ENCODE results near the gene CCDC159. TPM values are rescaled to one million over a fixed set of nuclear protein-coding genes. Genes with fewer than 3 reads are reported as not detected.

Gene CCDC159
- total and polyA plus RNA-seq, 2 of the 13 experiments (the other 11 are each of a cell fraction or from before 2014, with no cell fraction given): 1.7 to 6.3 TPM

DNA sequence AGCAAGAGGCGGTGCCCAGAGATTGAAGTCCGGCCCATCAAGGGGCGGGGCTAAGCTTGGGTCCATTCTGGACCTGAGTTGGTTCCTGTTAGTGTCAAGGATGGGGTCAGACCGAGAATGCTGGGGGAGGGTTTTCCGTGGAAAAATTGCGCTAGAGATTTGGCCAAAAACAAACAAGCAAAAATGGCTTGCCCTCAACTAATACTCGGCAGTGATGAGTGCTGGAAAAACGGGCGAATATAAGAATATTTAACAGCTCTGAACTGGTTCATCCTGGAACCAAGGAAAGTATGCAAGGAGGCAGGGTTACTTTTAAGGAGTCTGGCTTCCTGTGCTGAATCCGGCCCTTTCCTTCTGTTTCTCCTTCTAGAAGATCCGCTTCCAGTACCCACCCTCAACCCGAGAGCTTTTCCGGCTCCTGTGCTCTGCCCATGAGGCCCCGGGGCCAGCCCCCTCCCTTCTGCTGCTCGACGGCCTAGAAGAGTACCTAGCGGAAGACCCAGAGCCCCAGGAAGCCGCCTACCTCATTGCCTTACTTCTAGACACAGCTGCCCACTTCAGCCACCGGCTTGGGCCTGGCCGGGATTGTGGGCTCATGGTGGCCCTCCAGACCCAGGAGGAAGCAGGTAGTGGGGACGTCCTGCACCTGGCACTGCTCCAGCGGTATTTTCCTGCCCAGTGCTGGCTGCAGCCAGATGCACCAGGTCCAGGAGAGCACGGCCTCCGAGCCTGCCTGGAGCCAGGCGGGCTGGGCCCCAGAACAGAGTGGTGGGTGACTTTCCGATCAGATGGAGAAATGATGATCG, 29.0 kb downstream of the CCDC159 start (continued):
- peak; percentile 23; the same call in 1 of the 2 replicates for TF ChIP-seq ZNF891 (CRISPR knock-in tag; IDR thresholded peaks at IDR 0.05)
- peak; percentile 82; the same call in 1 of the 2 replicates for TF ChIP-seq PAWR (CRISPR knock-in tag; IDR thresholded peaks at IDR 0.05; ENCODE audit: borderline replicate concordance)
- no peak for TF ChIP-seq PREB (CRISPR knock-in tag; IDR thresholded peaks at IDR 0.05)
- no peak for TF ChIP-seq SNAI1 (CRISPR knock-in tag; IDR thresholded peaks at IDR 0.05; ENCODE audit: borderline replicate concordance)
- no peak; the same call in 1 of the 2 replicates for TF ChIP-seq ZNF660 (CRISPR knock-in tag; IDR thresholded peaks at IDR 0.05; ENCODE audit: borderline replicate concordance, low read depth)
- no peak for TF ChIP-seq MYC (CRISPR knock-in tag; IDR thresholded peaks at IDR 0.05; ENCODE audit: borderline replicate concordance)
- TF ChIP-seq, protein P1, sequence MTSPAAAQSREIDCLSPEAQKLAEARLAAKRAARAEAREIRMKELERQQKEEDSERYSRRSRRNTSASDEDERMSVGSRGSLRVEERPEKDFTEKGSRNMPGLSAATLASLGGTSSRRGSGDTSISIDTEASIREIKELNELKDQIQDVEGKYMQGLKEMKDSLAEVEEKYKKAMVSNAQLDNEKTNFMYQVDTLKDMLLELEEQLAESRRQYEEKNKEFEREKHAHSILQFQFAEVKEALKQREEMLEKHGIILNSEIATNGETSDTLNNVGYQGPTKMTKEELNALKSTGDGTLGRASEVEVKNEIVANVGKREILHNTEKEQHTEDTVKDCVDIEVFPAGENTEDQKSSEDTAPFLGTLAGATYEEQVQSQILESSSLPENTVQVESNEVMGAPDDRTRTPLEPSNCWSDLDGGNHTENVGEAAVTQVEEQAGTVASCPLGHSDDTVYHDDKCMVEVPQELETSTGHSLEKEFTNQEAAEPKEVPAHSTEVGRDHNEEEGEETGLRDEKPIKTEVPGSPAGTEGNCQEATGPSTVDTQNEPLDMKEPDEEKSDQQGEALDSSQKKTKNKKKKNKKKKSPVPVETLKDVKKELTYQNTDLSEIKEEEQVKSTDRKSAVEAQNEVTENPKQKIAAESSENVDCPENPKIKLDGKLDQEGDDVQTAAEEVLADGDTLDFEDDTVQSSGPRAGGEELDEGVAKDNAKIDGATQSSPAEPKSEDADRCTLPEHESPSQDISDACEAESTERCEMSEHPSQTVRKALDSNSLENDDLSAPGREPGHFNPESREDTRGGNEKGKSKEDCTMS (CRISPR knock-in tag; conservative IDR thresholded peaks at IDR 0.05): no peak
- TF ChIP-seq, protein P2, sequence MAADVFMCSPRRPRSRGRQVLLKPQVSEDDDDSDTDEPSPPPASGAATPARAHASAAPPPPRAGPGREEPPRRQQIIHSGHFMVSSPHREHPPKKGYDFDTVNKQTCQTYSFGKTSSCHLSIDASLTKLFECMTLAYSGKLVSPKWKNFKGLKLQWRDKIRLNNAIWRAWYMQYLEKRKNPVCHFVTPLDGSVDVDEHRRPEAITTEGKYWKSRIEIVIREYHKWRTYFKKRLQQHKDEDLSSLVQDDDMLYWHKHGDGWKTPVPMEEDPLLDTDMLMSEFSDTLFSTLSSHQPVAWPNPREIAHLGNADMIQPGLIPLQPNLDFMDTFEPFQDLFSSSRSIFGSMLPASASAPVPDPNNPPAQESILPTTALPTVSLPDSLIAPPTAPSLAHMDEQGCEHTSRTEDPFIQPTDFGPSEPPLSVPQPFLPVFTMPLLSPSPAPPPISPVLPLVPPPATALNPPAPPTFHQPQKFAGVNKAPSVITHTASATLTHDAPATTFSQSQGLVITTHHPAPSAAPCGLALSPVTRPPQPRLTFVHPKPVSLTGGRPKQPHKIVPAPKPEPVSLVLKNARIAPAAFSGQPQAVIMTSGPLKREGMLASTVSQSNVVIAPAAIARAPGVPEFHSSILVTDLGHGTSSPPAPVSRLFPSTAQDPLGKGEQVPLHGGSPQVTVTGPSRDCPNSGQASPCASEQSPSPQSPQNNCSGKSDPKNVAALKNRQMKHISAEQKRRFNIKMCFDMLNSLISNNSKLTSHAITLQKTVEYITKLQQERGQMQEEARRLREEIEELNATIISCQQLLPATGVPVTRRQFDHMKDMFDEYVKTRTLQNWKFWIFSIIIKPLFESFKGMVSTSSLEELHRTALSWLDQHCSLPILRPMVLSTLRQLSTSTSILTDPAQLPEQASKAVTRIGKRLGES (CRISPR knock-in tag; IDR thresholded peaks at IDR 0.05; ENCODE audit: borderline replicate concordance): no peak
- no peak for TF ChIP-seq ZNF160 (CRISPR knock-in tag; IDR thresholded peaks at IDR 0.05)
- TF ChIP-seq SAFB2 (CRISPR knock-in tag; IDR thresholded peaks at IDR 0.05; ENCODE audit: borderline replicate concordance, low read depth): peak; percentile 31; the same call in 1 of the 2 replicates
- TF ChIP-seq KDM2A (CRISPR knock-in tag; IDR thresholded peaks at IDR 0.05; ENCODE audit: borderline replicate concordance, low read depth): peak; percentile 60; the same call in 1 of the 2 replicates
- no peak for TF ChIP-seq ZNF773 (CRISPR knock-in tag; IDR thresholded peaks at IDR 0.05; ENCODE audit: borderline replicate concordance)
- TF ChIP-seq IRF2 (CRISPR knock-in tag; IDR thresholded peaks at IDR 0.05): no peak
- TF ChIP-seq KDM3A (CRISPR knock-in tag; IDR thresholded peaks at IDR 0.05; ENCODE audit: low read depth): 0 out of 2 replicates have a peak, but pooled peaks have one; percentile 2
- TF ChIP-seq, protein P3, sequence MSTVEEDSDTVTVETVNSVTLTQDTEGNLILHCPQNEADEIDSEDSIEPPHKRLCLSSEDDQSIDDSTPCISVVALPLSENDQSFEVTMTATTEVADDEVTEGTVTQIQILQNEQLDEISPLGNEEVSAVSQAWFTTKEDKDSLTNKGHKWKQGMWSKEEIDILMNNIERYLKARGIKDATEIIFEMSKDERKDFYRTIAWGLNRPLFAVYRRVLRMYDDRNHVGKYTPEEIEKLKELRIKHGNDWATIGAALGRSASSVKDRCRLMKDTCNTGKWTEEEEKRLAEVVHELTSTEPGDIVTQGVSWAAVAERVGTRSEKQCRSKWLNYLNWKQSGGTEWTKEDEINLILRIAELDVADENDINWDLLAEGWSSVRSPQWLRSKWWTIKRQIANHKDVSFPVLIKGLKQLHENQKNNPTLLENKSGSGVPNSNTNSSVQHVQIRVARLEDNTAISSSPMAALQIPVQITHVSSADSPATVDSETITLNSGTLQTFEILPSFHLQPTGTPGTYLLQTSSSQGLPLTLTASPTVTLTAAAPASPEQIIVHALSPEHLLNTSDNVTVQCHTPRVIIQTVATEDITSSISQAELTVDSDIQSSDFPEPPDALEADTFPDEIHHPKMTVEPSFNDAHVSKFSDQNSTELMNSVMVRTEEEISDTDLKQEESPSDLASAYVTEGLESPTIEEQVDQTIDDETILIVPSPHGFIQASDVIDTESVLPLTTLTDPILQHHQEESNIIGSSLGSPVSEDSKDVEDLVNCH (CRISPR knock-in tag; IDR thresholded peaks at IDR 0.05): peak; percentile 65; the same call in 1 of the 2 replicates
- no peak; the same call in 1 of the 2 replicates for TF ChIP-seq MLX (CRISPR knock-in tag; IDR thresholded peaks at IDR 0.05)
- TF ChIP-seq ZNF317 (CRISPR knock-in tag; IDR thresholded peaks at IDR 0.05): peak; percentile 18; the same call in 1 of the 2 replicates
- TF ChIP-seq ZEB1 (IDR thresholded peaks at IDR 0.05; ENCODE audit: insufficient replicate concordance, low read depth): no peak
- no peak for TF ChIP-seq RFX1 (IDR thresholded peaks at IDR 0.05)
